GM04504 (cell line): Measurements from ENCODE around the gene WIF1.

Experiments
- DNase-seq: peaks from one replicate; pipeline ENCODE4 v3.0.0-alpha.2; 2012; ENCODE audit warnings: low read depth

Gene WIF1

GRCh38 chr12:65022421-65022820 is 98.7 kb downstream of the WIF1 start:
- DNase-seq, result no peak

GRCh38 chr12:65019696-65020234 is 101.3 kb downstream of the WIF1 start:
- no peak for DNase-seq

GRCh38 chr12:65016881-65017650 is 104.0 kb downstream of the WIF1 start:
- no peak for DNase-seq

- DNase-seq, result no peak
Observed at GRCh38 chr12:65015850-65016249, 105.3 kb downstream of the WIF1 start.

- no peak for DNase-seq
Observed at GRCh38 chr12:65014504-65015271, 106.4 kb downstream of the WIF1 start.

GRCh38 chr12:65010437-65010836 is 110.7 kb downstream of the WIF1 start:
- no peak for DNase-seq

GRCh38 chr12:65005716-65006115 is 115.4 kb downstream of the WIF1 start:
- no peak for DNase-seq

GRCh38 chr12:65004270-65004669 is 116.8 kb downstream of the WIF1 start:
- no peak for DNase-seq
